BE2C (cell line): ENCODE results near the gene LRFN2.

Experiments
- DNase-seq: peaks from one replicate; pipeline ENCODE4 v3.0.0-alpha.2; 2020
- H3K27me3 ChIP-seq: fragments of 250-450 bp; sonication (Bioruptor Pico); 2 replicates; pipeline ENCODE4 v1.5.1; 2020; ENCODE audit warnings: mild to moderate bottlenecking
- H3K36me3 ChIP-seq: fragments of 250-450 bp; sonication (Bioruptor Pico); 2 replicates; pipeline ENCODE4 v1.5.1; 2020; ENCODE audit warnings: mild to moderate bottlenecking
- H3K4me1 ChIP-seq: fragments of 250-450 bp; sonication (Bioruptor Pico); 2 replicates; pipeline ENCODE4 v1.5.1; 2020
- H3K4me3 ChIP-seq: 2 replicates; pipeline ENCODE4 v1.5.1; 2011; ENCODE audit warnings: low read depth, low read length
- H3K9me3 ChIP-seq: fragments of 250-450 bp; sonication (Bioruptor Pico); 2 replicates; pipeline ENCODE4 v1.5.1; 2020
- CTCF ChIP-seq: IDR thresholded peaks from 2 replicates; pipeline ENCODE4 v1.5.1; 2012; ENCODE audit warnings: mild to moderate bottlenecking, low read depth, low read length

The LRFN2 gene

GRCh38 chr6:40450483-40450882, 136.7 kb downstream of the LRFN2 start:
- no peak for DNase-seq

GRCh38 chr6:40444811-40445210, 142.4 kb downstream of the LRFN2 start:
- TF ChIP-seq CTCF = no peak
- no peak for DNase-seq
- no peaks in the 10 kb centered on the region for H3K9me3 ChIP-seq
- H3K4me1 ChIP-seq = no peaks in the 10 kb centered on the region; the same call in 1 of the 2 replicates
- no peak overlapping the region for H3K4me3 ChIP-seq
- H3K27me3 ChIP-seq = no peaks in the 10 kb centered on the region
- H3K36me3 ChIP-seq = no peaks in the 10 kb centered on the region

More at GRCh38 chr6:40450483-40450882, 136.7 kb downstream of the LRFN2 start:
- Histone ChIP-seq H3K4me1 (0 out of 2 replicates have a peak, but pooled peaks cover 5% of the 10 kb centered on the region), H3K9me3 (no peaks in the 10 kb centered on the region), H3K4me3 (no peak overlapping the region), H3K36me3 (no peaks in the 10 kb centered on the region), H3K27me3 (no peaks in the 10 kb centered on the region)
- TF ChIP-seq CTCF = no peak

DNA sequence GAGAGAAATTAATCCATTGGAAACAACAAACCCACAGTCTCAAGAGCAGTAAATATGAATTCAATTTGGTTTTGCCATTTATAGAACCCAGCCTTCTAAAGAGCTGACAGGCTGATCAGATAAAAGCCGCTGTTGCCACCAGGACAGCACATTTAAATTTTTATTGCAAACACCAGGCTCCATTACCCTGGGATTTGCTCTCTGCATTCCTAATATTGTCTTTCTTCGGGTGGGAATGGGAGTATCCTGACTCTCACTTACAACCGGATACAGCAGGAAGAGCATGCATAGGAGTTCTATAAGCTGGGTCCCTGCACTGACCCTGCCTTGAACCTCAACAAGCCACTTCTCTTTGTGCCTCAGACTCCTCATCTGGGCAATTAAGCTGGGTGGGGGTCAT, 142.9 kb downstream of the LRFN2 start:
- H3K36me3 ChIP-seq = no peaks in the 10 kb centered on the region
- no peak for DNase-seq
- H3K4me1 ChIP-seq = no peaks in the 10 kb centered on the region; the same call in 1 of the 2 replicates
- TF ChIP-seq CTCF = no peak
- H3K9me3 ChIP-seq = no peaks in the 10 kb centered on the region
- H3K27me3 ChIP-seq = no peaks in the 10 kb centered on the region
- H3K4me3 ChIP-seq = no peak overlapping the region

GRCh38 chr6:40443842-40444241, 143.3 kb downstream of the LRFN2 start:
- no peaks in the 10 kb centered on the region for H3K36me3 ChIP-seq
- H3K4me1 ChIP-seq = no peaks in the 10 kb centered on the region; the same call in 1 of the 2 replicates
- DNase-seq = no peak
- no peak overlapping the region for H3K4me3 ChIP-seq
- H3K27me3 ChIP-seq = no peaks in the 10 kb centered on the region
- H3K9me3 ChIP-seq = no peaks in the 10 kb centered on the region
- no peak for TF ChIP-seq CTCF

GRCh38 chr6:40442591-40442990, 144.6 kb downstream of the LRFN2 start:
- no peak for DNase-seq
- Histone ChIP-seq H3K4me1 (peaks cover 4% of the 10 kb centered on the region), H3K4me3 (no peak overlapping the region), H3K36me3 (no peaks in the 10 kb centered on the region), H3K27me3 (no peaks in the 10 kb centered on the region), H3K9me3 (no peaks in the 10 kb centered on the region)
- TF ChIP-seq CTCF = no peak

DNA sequence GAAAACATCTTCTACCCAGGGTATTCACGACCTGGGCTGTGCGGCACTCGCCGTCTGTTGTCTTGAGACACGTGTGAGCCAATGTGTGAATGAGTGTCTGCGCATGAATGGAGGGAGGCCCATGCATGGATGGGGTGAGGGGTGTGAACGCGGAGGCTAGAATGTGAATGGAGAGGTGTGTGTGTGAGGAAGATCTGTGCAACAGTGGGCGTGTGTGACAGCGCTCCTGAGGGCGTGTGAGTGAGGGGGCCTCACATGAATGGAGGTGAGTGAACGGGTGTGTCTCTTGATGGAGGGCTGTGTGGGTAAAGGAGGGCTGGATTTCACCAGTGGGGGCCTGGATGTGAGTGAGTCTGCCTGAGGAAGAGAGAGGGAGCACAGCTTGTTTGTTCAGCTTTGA, 146.0 kb downstream of the LRFN2 start:
- H3K4me3 ChIP-seq = no peak overlapping the region
- H3K4me1 ChIP-seq = peaks cover 13% of the 10 kb centered on the region
- TF ChIP-seq CTCF = no peak
- H3K9me3 ChIP-seq = no peaks in the 10 kb centered on the region
- H3K27me3 ChIP-seq = no peaks in the 10 kb centered on the region
- no peak for DNase-seq
- H3K36me3 ChIP-seq = no peaks in the 10 kb centered on the region
